ENCODE data around the gene CORO1C.

DNA sequence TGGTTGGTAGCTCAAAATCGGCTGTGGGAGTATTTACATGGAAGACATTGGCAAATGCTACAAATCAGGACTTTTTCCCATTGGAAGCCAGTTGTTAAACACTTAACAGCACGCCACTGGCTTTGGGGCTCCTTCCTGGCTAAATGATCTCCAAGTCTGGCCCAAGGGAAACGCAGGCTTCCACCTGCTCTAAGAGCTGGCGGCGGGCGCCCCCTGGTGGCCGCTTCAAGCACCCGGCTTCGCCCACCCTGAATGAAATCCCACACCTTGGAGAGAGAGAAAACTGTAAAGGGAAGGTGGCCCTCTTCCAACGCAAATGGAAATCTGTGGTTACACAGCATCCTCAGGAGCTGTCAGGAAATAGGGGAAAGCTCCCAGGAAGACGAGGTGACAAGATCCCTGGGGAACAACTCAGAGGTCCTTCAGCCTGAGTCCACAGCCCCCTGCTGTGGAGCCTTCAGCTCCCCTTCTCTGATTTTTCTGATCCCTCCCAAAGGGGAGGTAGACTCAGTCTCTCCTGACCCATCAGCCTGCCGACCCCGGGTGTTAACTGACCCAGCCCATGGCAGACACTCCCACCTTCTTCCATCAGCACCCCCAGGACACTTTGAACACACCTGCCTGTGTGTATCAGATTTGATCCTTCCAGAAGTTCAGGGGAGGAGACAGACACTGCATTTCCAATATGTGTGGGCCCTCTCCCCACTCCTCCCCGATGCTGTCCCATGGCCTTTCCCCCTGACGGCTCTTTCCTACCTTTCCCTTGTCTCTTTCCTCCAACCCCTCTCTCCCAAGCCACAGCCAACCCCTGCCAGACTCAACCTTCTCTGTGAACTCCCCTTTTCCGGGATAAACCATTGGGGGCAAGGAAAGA is 113.0 kb downstream of the CORO1C start:
- TF ChIP-seq, protein P1, sequence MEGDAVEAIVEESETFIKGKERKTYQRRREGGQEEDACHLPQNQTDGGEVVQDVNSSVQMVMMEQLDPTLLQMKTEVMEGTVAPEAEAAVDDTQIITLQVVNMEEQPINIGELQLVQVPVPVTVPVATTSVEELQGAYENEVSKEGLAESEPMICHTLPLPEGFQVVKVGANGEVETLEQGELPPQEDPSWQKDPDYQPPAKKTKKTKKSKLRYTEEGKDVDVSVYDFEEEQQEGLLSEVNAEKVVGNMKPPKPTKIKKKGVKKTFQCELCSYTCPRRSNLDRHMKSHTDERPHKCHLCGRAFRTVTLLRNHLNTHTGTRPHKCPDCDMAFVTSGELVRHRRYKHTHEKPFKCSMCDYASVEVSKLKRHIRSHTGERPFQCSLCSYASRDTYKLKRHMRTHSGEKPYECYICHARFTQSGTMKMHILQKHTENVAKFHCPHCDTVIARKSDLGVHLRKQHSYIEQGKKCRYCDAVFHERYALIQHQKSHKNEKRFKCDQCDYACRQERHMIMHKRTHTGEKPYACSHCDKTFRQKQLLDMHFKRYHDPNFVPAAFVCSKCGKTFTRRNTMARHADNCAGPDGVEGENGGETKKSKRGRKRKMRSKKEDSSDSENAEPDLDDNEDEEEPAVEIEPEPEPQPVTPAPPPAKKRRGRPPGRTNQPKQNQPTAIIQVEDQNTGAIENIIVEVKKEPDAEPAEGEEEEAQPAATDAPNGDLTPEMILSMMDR (IDR thresholded peaks at IDR 0.05 in 8 of 11, conservative IDR thresholded peaks at IDR 0.05 in 3 of 11): peak; percentile 80 to 99 (median 95)
- no peak for TF ChIP-seq POLR2A (IDR thresholded peaks at IDR 0.05)

Data from spleen (tissue), 7 donors.